OCI-LY3 (cell line): ENCODE measurements around the gene MAPKAPK2.

Experiments
- H2AFZ ChIP-seq: fragments of 200-600, 300-600 bp; shearing (Covaris generic); 2 replicates; pipeline ENCODE4 v1.6.0; 2014; ENCODE audit warnings: antibody characterized with exemption, low read depth, low read length
- H3K27ac ChIP-seq: fragments of 200-600, 300-600 bp; sonication (generic); 2 replicates; pipeline ENCODE4 v1.5.1; 2014; ENCODE audit warnings: mild to moderate bottlenecking, low read length, moderate library complexity, mixed read lengths
- H3K27me3 ChIP-seq: fragments of 200-600, 300-600 bp; sonication (generic); 2 replicates; pipeline ENCODE4 v1.6.1; 2014; ENCODE audit warnings: low read depth, low read length, mixed read lengths
- H3K36me3 ChIP-seq: fragments of 200-600, 300-600 bp; sonication (generic); replicated peaks from 2 replicates; pipeline ENCODE3; 2014; ENCODE audit warnings: low read depth, low read length, mixed read lengths
- H3K4me1 ChIP-seq: fragments of 300-600, 200-600 bp; sonication (generic); 2 replicates; pipeline ENCODE4 v1.6.1; 2014; ENCODE audit warnings: low read length, mixed read lengths
- H3K4me2 ChIP-seq: fragments of 200-600, 300-600 bp; sonication (generic); 2 replicates; pipeline ENCODE4 v1.6.1; 2014; ENCODE audit warnings: low read length, mixed read lengths
- H3K4me3 ChIP-seq: fragments of 300-600, 200-600 bp; sonication (generic); 2 replicates; pipeline ENCODE4 v1.5.1; 2014; ENCODE audit warnings: antibody characterized with exemption, mild to moderate bottlenecking, low read length, moderate library complexity
- H3K79me2 ChIP-seq: fragments of 300-600, 200-600 bp; shearing (Covaris generic); 2 replicates; pipeline ENCODE4 v1.6.1; 2014; ENCODE audit warnings: mild to moderate bottlenecking, low read length, mixed read lengths
- H3K9ac ChIP-seq: fragments of 300-600, 200-600 bp; shearing (Covaris generic); 2 replicates; pipeline ENCODE4 v1.6.0; 2014; ENCODE audit warnings: mild to moderate bottlenecking, low read length, moderate library complexity
- H3K9me3 ChIP-seq: fragments of 200-600, 300-600 bp; shearing (Covaris generic); 2 replicates; pipeline ENCODE4 v1.6.1; 2014; ENCODE audit warnings: low read length, mixed read lengths; ENCODE audit not compliant: insufficient read depth
- H4K20me1 ChIP-seq: fragments of 200-600, 300-600 bp; sonication (generic); 2 replicates; pipeline ENCODE4 v1.6.1; 2016; ENCODE audit warnings: low read length, mixed read lengths; ENCODE audit not compliant: insufficient read depth
- EZH2phosphoT487 ChIP-seq: fragments of 200-600 bp; shearing (Covaris generic); IDR thresholded peaks from 2 replicates; pipeline ENCODE4 v1.6.1; 2018; ENCODE audit warnings: antibody characterized with exemption, mixed run types, low read depth
- TF ChIP-seq, protein P1 (sequence below): fragments of 200-600, 300-600 bp; sonication (generic); IDR thresholded peaks from 2 replicates; pipeline ENCODE4 v1.5.1; 2014; ENCODE audit warnings: antibody characterized with exemption, low read length, low read depth

The MAPKAPK2 gene

DNA sequence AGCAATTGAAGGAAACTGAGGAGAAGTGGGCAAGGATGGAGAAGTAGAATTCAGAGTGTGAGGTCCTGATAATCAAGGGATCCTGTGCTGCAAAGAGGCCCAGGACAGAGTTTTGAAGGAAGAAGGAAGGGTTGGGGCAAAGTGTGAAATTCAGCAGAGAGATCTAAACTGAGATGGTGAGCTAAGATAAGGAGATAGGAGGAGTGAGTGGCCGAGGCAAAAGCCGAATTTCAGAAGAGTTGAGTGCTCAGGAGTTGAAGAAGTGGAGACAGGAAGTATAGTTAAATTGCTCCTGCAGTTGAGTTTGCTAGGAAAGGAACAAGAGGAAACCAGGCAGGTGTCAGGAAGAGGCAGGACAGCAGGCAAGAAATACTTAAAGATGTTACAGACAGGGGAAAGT lies 16.4 kb upstream of the MAPKAPK2 start:
- H3K27me3 ChIP-seq: peaks cover 55% of the 10 kb centered on the region
- 0 out of 2 replicates have a peak overlapping the region, but pooled peaks have one; percentile 19 for H2AFZ ChIP-seq
- no peak overlapping the region for H3K27ac ChIP-seq
- H3K4me1 ChIP-seq: peaks cover 40% of the 10 kb centered on the region
- H3K9me3 ChIP-seq: no peaks in the 10 kb centered on the region
- no peak overlapping the region for H3K4me3 ChIP-seq
- no peak overlapping the region for H3K9ac ChIP-seq
- no peak overlapping the region for H3K4me2 ChIP-seq
- no peaks in the 10 kb centered on the region for H4K20me1 ChIP-seq
- H3K36me3 ChIP-seq: no peaks in the 10 kb centered on the region
- no peaks in the 10 kb centered on the region for H3K79me2 ChIP-seq
- TF ChIP-seq, protein P1, sequence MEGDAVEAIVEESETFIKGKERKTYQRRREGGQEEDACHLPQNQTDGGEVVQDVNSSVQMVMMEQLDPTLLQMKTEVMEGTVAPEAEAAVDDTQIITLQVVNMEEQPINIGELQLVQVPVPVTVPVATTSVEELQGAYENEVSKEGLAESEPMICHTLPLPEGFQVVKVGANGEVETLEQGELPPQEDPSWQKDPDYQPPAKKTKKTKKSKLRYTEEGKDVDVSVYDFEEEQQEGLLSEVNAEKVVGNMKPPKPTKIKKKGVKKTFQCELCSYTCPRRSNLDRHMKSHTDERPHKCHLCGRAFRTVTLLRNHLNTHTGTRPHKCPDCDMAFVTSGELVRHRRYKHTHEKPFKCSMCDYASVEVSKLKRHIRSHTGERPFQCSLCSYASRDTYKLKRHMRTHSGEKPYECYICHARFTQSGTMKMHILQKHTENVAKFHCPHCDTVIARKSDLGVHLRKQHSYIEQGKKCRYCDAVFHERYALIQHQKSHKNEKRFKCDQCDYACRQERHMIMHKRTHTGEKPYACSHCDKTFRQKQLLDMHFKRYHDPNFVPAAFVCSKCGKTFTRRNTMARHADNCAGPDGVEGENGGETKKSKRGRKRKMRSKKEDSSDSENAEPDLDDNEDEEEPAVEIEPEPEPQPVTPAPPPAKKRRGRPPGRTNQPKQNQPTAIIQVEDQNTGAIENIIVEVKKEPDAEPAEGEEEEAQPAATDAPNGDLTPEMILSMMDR: no peak

DNA sequence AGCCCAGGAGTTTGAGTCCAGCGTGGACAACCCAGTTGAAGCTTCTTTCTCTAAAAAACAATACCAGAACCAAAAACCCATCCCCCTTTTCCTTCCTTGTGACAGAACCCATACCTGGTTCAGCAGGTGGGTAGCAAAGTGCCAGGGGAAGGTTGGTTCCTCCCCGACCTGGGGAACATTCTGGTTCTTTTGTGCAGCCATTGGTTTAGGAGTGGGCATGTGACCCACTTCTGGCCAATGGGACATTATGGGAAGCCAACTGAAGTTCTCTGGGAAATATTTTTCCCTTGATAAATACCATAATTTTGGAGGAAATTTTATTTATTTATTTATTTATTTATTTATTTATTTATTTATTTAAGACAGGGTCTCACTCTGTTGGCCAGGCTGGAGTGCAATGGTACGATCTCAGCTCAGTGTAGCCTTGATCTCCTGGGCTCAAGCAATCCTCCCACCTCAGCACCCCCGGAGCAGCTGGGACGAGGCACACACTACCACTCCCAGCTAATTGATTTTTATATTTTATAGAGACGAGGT lies 15.8 kb upstream of the MAPKAPK2 start:
- H3K9me3 ChIP-seq: no peaks in the 10 kb centered on the region
- no peak overlapping the region for H2AFZ ChIP-seq
- H3K4me2 ChIP-seq: no peak overlapping the region
- no peak overlapping the region for H3K4me3 ChIP-seq
- no peaks in the 10 kb centered on the region for H4K20me1 ChIP-seq
- H3K36me3 ChIP-seq: no peaks in the 10 kb centered on the region
- H3K9ac ChIP-seq: no peak overlapping the region
- no peak overlapping the region for H3K27ac ChIP-seq
- no peaks in the 10 kb centered on the region for H3K79me2 ChIP-seq
- peaks cover 38% of the 10 kb centered on the region for H3K4me1 ChIP-seq
- H3K27me3 ChIP-seq: peaks cover 49% of the 10 kb centered on the region
- no peak for TF ChIP-seq EZH2phosphoT487
- TF ChIP-seq, protein P1: no peak

DNA sequence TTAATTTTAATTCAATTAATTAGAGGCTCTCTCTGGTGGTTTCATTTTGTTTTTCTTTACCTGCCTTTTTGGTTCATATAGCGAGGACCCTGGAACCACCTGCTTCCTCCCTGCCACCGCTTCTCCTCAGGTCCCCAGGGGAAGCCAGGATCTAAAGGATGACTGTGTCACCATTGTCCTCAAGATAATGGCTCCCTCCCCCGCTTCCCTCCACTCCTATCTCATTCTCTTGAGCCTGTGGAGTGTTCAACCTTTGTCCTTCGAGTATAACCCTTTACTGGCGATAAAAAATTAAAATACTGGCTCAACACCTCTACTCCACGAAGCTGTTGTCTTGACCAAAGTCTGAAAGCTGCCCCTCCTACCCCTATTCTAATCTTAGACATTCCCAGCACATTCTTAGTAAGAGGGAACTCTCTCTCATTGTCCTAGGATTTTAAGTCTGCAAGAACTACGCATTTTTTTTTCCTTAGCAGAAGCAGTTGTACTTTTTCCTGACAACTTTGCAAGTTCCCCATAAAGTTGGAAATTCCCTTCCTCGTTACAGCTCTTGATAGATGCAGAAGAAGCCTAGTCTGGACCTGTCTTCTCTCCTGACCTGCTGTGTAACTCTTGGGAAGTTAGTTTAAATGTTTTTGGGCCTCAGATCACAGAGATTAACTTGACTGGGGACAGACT lies 12.6 kb upstream of the MAPKAPK2 start:
- Histone ChIP-seq H3K4me1 (peaks cover 42% of the 10 kb centered on the region), H3K4me3 (no peak overlapping the region), H3K4me2 (peak overlapping the region; percentile 35), H3K79me2 (no peaks in the 10 kb centered on the region), H3K9ac (no peak overlapping the region), H2AFZ (no peak overlapping the region), H3K27me3 (peaks cover 28% of the 10 kb centered on the region), H3K9me3 (no peaks in the 10 kb centered on the region), H3K27ac (no peak overlapping the region), H3K36me3 (no peaks in the 10 kb centered on the region), H4K20me1 (no peaks in the 10 kb centered on the region)
- TF ChIP-seq, protein P1: no peak
- TF ChIP-seq EZH2phosphoT487: no peak

DNA sequence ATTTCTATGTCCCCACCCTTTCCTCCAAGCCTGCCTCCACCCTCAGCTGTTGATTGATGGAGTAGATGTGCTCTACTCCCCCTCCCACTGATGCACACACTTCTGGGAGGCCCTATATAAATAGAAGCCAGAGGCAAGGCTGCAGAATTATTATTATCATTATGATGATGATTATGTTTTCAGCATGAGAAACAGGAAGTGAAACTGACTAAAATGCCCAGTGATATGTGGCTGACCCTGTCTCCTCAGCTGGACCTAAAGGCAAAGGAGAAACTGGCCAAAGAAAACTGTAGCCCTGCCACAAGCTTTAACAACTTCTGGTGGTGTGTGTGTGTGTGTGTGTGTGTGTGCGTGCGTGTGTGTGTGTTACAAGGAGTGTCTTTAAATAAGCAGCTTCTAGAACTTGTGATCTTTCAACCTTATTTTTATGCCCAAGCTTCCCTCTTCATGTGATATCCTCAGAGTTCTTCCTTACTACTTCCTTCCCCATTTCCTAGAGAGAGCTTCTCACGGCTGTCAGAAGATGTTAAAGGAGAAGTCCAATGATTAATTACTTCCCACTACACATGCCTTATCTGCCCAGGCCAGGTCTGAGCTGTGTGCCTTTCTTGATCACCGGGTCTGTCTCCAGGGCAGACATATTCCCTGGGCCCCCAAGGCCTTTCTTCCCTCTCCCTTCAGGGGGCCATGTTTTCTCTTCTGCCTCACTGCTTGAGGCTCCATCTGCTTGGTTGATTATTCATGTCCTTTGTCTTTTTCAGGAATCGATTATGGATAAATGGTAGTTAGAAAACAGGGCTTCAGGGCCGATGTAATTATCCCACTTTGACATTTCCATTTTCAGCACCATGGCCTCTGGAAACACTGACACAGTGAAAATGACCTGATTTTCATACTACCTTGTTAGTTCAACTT lies 11.6 kb upstream of the MAPKAPK2 start:
- Histone ChIP-seq H3K9ac (no peak overlapping the region), H3K27ac (no peak overlapping the region), H3K9me3 (no peaks in the 10 kb centered on the region), H3K4me3 (no peak overlapping the region), H4K20me1 (no peaks in the 10 kb centered on the region), H2AFZ (no peak overlapping the region), H3K27me3 (peaks cover 20% of the 10 kb centered on the region), H3K4me1 (peaks cover 51% of the 10 kb centered on the region), H3K79me2 (no peaks in the 10 kb centered on the region), H3K36me3 (no peaks in the 10 kb centered on the region), H3K4me2 (peak overlapping the region; percentile 35; the same call in 1 of the 2 replicates)
- TF ChIP-seq, protein P1: no peak
- TF ChIP-seq EZH2phosphoT487: no peak
